Suprapubic skin (tissue), 3 donors: ENCODE measurements around the gene PLEKHG4.

ENCODE experiments used
- EP300 ChIP-seq: sonication (generic); formaldehyde crosslinking; IDR thresholded peaks from one replicate; pipeline ENCODE4 v1.6.1; 2017; ENCODE audit warnings: antibody characterized with exemption
- TF ChIP-seq, protein P1 (sequence below), 2 donors: fragments of 200-600 bp in 1 of 2; fragments of 450-650 bp in 1 of 2; sonication (generic) in 1 of 2; IDR thresholded peaks; one replicate each; pipeline ENCODE4 v1.5.1; 2016 to 2019; ENCODE audit warnings: antibody characterized with exemption in 2 of 2, mild to moderate bottlenecking in 1 of 2, moderate library complexity in 1 of 2

DNA sequence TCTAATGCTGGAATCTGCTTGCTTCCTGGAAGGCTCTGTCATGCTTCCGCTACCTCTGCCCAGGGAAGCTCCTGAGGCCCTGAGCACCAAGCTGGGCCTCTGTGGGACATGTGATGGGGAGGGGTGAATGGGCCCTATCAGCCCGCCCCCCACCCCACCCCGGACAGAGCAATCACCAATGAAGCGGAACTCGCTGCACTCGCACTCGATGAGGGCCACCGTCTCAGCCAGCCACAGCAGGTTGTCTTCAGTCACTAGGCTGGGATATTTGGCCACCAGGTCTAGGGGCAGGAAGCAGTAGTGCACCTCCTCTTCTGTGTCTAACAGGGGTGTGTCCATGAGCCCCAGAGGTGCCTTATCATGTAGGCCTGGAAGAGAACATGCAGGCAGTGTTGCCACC lies 23.6 kb downstream of the PLEKHG4 start:
- TF ChIP-seq, protein P1, sequence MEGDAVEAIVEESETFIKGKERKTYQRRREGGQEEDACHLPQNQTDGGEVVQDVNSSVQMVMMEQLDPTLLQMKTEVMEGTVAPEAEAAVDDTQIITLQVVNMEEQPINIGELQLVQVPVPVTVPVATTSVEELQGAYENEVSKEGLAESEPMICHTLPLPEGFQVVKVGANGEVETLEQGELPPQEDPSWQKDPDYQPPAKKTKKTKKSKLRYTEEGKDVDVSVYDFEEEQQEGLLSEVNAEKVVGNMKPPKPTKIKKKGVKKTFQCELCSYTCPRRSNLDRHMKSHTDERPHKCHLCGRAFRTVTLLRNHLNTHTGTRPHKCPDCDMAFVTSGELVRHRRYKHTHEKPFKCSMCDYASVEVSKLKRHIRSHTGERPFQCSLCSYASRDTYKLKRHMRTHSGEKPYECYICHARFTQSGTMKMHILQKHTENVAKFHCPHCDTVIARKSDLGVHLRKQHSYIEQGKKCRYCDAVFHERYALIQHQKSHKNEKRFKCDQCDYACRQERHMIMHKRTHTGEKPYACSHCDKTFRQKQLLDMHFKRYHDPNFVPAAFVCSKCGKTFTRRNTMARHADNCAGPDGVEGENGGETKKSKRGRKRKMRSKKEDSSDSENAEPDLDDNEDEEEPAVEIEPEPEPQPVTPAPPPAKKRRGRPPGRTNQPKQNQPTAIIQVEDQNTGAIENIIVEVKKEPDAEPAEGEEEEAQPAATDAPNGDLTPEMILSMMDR (IDR thresholded peaks at IDR 0.05), result no peak
- no peak for TF ChIP-seq EP300
